Brain microvascular endothelial cell (primary cell): Measurements from ENCODE around the gene VMP1.

Source experiments
- DNase-seq: peaks from one replicate; pipeline ENCODE4 v3.0.0-alpha.2; 2020
- H3K27ac ChIP-seq: fragments of 250-450 bp; sonication (Bioruptor Pico); 2 replicates; pipeline ENCODE4 v1.5.1; 2020; ENCODE audit warnings: mild to moderate bottlenecking, moderate library complexity
- H3K27me3 ChIP-seq: fragments of 250-450 bp; sonication (Bioruptor Pico); replicated peaks from 2 replicates; pipeline ENCODE4 v1.5.1; 2020; ENCODE audit warnings: mild to moderate bottlenecking
- H3K36me3 ChIP-seq: fragments of 250-450 bp; sonication (Bioruptor Pico); replicated peaks from 2 replicates; pipeline ENCODE4 v1.5.1; 2020; ENCODE audit warnings: mild to moderate bottlenecking
- H3K4me3 ChIP-seq: 2 replicates; pipeline ENCODE4 v1.5.1; 2011; ENCODE audit warnings: low read depth, mild to moderate bottlenecking, control low read depth, low read length, moderate library complexity
- CTCF ChIP-seq: IDR thresholded peaks from 2 replicates; pipeline ENCODE4 v1.5.1; 2011; ENCODE audit warnings: low read depth, mild to moderate bottlenecking, moderate library complexity, low read length, control low read depth, inconsistent platforms; ENCODE audit errors: missing control alignments
- in situ Hi-C: cut with HindIII; loops from 2 replicates; pipeline ENCODE4 v1.10.0; 2017; ENCODE audit warnings: low sequenced_read_pairs, low pct_ligation_motif_present

The VMP1 gene

GRCh38 chr17:59723607-59724006, 16.2 kb downstream of the VMP1 start:
- DNase-seq: no peak
- no peak for TF ChIP-seq CTCF
- Histone ChIP-seq H3K36me3 (no peaks in the 10 kb centered on the region), H3K27me3 (no peaks in the 10 kb centered on the region), H3K27ac (no peak overlapping the region), H3K4me3 (no peak overlapping the region)
- in situ Hi-C loops: no loop called here

GRCh38 chr17:59725691-59726090, 18.2 kb downstream of the VMP1 start:
- H3K4me3 ChIP-seq: no peak overlapping the region
- no peak overlapping the region for H3K27ac ChIP-seq
- TF ChIP-seq CTCF: no peak
- no peaks in the 10 kb centered on the region for H3K27me3 ChIP-seq
- H3K36me3 ChIP-seq: no peaks in the 10 kb centered on the region
- in situ Hi-C loops: no loop called here
- no peak for DNase-seq

GRCh38 chr17:59727817-59728533, 20.5 kb downstream of the VMP1 start:
- Histone ChIP-seq H3K4me3 (no peak overlapping the region), H3K36me3 (peaks cover 4% of the 10 kb centered on the region), H3K27me3 (no peaks in the 10 kb centered on the region), H3K27ac (no peak overlapping the region)
- TF ChIP-seq CTCF: no peak
- in situ Hi-C loops: no loop called here
- DNase-seq: no peak

- peaks cover 13% of the 10 kb centered on the region for H3K36me3 ChIP-seq
- TF ChIP-seq CTCF: no peak
- no peak overlapping the region for H3K27ac ChIP-seq
- in situ Hi-C loops: no loop called here
- H3K27me3 ChIP-seq: no peaks in the 10 kb centered on the region
- H3K4me3 ChIP-seq: no peak overlapping the region
- DNase-seq: no peak
Observed at GRCh38 chr17:59730268-59730834, 22.9 kb downstream of the VMP1 start.

- in situ Hi-C loops: no loop called here
- DNase-seq: no peak
Observed at GRCh38 chr17:59733697-59734096, 26.2 kb downstream of the VMP1 start.

More at GRCh38 chr17:59733697-59734096, 26.2 kb downstream of the VMP1 start:
- H3K4me3 ChIP-seq: no peak overlapping the region
- peaks cover 18% of the 10 kb centered on the region for H3K36me3 ChIP-seq
- H3K27ac ChIP-seq: no peak overlapping the region
- no peaks in the 10 kb centered on the region for H3K27me3 ChIP-seq
- no peak for TF ChIP-seq CTCF
